ENCODE measurements around the gene FGR.

FGR gene

GRCh38 chr1:27615346-27616192, 19.4 kb downstream of the FGR start:
- DNase-seq: no peak

DNA sequence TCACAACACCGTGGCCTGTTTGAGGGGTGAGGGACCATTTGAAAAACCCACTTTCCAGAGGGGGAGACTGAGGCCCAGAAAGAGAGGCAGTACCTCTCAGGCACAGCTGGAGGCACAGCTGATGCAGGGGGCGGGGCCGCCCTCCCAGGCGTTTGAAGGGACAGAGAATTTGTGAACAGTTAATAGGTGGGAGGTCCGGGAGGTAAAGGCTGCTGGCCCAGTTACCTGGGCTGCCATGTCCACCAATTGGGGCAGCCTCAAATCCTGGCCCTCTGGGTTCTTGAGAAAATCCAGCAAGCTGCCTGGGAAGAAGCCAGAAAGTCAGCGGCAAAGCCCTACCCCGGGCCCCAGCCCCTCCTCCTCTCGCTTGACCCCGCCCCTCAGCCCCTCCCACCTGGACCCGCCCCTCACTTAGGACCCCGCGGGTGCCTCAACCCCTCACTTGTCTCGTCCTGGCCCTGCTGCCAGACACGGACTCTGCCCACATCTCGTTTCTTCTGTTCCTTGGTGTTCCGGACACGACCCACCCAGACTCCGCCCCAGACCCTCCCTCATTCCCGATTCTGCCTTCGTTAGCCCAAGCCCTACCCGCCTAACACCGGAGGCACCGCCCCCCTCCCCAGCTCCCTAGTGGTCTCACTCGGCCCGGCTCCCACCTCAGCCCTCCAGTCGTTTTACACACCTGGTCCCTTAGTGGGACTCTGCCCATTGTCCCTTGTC, 20.2 kb downstream of the FGR start:
- DNase-seq: no peak

DNA sequence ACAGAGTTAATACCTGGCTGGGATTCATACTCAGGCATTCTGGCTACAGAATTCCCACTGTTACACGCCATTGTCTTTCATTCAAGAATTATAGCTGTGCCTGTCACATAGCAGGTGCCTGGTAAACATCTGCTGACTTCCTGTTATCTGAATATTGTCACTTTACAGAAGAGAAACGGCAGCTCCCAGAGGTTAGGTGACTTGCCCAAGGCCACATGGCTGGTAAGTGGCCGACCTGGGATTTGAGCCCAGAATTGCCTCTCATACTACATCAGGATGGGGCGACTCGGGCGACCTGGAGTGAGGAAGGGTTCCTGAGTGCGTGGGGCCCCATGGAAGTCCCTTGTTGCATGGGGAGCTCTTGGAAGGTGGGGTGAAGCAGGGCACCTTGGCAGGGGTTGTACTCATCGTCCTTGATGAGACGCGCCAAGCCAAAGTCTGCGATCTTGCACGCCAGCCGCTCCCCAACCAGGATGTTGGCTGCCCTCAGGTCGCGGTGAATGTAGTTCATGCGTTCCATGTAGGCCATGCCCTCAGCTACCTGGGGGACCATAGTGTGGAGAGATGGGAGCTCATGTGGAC, 20.9 kb downstream of the FGR start:
- no peak for DNase-seq

- DNase-seq: no peak
Observed at GRCh38 chr1:27612718-27613117, 22.3 kb downstream of the FGR start.

- DNase-seq: no peak
Observed at GRCh38 chr1:27611450-27611849, 23.5 kb downstream of the FGR start.

- no peak for DNase-seq
Observed at GRCh38 chr1:27609618-27610240, 25.3 kb downstream of the FGR start.

DNA sequence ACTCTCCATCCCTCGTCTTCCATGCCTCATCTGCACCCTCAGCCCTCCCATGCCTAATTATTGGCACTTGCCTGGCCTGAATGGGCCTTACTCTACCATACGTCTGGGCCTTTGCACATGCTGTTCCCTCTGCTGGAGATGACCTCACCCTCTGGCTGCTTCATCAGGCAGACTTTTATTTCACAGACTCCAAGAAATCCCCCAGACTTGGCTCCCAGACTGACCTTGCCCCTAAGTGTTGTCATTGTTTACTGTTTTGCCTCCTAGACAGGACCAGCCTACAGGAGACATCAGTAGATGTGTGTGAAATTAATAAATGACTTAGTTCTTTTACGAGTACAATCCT, 25.8 kb downstream of the FGR start:
- DNase-seq: no peak

GRCh38 chr1:27607239-27607804, 27.7 kb downstream of the FGR start:
- peak; percentile 52 for DNase-seq

DNA sequence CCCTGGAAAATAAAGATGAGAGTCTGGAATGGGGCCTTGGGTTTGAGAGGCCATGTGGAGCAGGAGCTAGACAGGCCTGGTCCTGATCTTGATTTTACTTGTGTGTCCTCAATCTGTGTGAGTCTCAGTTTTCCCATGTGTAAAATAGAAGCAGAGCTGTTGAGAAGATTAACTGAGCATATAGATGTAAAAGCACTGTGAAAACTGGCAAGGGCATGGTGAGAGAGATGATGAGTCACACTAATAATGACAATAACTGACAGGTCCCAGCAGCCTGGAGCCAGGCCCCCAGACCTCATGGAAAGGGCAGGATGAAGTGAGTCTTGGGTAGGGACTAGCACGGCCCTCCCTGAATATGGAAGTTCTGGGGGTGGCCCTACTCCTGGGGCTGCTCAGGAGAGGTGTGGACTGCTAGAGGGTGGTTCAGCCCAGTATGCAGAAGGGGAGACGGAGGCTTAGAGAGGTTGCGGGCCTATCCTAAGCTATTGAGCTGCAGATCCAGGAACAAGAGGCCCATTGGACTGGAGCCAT, 28.2 kb downstream of the FGR start:
- peak; percentile 46 for DNase-seq

DNA sequence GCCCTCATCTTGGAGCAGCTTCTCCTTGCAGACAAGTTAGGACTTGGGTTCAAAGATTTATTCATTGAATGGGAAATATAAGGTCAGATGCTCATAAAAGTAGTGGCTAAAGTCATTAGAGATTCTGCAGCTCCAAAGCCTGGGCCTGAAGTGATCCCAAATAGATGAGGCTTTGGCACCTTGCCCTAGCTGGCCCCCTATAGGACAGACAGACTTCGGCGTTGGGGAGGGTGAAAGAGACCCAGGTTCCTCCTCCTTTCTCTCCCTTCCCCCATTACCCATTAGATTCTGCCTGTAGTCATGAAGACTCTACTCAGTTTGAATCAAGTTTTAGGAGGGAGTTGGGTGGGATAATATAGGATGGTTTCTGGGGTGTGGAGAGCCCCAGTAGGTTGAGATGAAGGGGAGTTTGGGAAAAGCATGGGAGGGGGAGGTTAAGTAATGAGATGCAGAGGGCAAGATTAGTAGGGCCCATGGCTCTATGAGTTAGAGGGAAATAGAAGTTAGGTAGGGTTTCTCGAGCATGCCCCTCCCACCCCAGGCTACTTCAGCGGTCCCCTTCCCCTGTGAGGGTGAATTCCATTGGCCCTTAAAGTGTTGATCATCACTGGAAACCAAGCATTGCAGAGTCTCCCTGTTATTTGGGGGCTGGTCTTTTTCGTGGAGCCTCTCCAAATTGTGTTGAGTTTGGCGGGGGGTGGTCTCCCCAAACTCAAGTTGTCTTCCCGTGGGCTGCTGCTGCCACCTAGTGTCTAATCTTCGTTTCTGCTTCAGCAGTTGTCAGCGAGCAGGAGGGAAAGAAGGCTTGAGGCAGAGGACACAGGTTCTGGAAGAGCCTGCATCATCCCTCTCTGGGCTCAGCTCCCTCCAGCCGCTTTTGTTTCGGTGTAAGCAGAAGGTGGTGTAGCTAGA, 28.9 kb downstream of the FGR start:
- peak; percentile 67 for DNase-seq

DNA sequence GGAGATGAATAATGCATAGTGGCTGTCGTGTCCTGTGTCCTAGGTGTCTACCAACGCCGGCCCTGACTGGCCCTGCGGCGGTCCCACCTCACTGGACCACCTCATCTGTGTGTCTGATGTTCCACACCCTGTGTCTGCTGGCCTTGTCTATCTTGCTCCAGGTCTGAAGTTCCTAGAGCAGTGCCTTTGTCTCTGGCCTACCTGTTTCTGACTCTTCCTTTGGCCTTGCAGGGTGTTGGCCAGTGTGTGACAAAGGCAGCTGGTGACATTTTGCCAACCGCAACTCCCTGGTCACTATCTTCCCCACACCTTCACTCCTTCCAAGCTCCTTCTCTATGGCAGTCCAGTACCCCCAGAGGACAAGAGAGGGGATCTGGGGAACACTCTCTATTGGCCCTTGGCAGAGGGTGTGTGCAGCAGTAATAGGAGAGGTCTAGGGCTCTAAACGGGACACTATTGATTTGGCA, 29.7 kb downstream of the FGR start:
- no peak for DNase-seq

DNA sequence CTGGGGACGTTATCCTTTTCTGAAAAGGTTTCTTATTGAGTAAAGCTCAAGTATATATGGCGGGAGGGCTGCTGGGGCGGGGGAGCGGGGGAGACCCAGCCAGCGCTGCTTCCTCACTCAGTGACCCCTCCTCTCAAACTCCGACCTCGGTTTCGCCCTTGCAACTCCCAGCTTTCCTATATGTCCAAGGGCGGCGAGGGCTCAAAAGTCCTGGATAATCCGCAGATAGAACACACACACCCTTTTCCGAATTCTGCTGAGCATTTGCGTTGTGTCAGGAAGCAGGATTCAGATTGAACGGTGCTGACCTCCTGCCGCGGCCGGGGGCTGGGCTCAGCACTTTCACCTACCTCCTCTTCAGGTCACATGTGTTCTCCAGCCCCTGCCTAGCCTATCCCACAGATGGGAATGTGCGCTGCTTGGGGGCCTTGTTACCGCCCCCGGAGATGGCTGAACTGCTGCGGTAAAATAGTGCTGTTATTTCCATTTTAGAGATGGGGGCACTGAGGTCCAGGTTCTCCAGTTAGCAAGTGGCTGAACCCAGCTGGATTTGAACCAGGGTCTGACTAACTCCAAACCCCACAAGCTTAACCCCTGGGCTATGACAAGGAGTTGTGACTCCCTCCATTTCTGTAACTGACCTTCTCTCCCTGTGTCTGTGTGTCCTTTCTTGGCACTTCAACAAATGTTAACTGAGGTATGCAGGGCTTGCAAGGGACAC, 30.2 kb downstream of the FGR start:
- DNase-seq: no peak

DNA sequence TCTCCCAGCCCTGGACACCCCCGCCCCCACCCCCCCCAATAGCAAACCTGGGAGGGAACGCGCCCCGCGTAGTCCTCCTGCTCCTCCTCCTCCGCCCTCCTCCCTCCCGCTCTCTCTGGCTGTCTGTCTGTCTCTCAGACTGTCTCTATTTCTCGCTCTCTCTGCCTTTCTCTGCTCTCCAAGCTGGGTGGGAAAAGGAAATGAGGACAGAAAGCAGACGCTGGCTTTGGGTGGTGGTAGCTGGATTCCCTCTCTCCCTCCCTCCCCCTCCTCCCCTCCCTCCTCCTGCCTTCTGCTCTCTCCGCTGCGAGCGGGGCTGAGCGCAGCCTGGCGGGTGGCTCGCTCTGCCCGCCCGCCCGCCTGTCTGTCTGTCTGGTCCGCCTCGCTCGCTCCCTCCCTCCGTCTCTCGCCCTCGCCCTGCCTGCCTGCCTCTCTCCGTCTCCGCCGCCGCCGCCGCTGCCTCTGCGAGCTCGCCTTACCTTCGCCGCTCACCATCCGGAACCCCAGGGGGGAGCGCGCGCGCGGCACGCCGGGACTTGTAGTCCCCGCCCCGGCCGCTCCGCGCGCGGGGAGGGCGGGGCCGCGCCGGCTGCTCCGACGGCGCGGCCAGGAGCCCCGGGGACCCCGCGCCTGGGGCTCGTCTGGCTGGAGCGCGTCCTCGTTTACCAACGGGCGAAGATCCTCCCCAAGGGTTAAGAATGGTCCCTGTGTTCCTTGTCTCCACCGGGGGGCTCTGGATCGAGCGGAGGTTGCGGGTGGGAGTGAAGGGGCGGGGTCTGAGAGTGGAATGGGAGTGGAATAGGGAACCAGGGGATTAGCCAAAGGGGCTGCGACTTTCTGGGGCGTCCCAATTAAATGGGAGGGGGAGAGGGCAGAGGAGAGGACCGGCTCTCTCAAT, 31.1 kb downstream of the FGR start, which contains the start of gene AHDC1:
TSS of gene AHDC1 (minus strand) at position 464 of the 898 bp plus-strand sequence. CDS start 52,029 bp downstream, outside the sequence.
- DNase-seq: peak; percentile 90

DNA sequence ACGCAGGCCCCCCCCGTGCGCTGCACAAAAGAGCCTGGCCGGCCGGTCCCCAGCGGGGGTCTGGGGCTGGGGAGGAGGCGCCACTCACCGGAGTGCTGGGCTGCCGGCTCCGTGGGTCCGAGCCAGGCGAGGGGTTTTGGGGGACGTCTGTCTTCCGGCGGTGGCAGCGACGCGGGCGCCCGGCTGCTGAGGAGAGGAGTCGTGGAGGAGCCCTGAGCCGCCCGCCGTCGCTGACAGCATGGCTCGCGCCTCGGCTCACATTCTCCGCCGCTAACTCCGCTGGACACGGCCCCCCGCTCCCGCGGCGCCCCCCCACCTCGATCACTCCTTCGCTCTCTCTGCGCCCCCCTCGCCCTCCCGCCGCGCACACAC, 31.7 kb downstream of the FGR start:
- no peak for DNase-seq

- peak; percentile 40 for DNase-seq
Observed at GRCh38 chr1:27602462-27603308, 32.3 kb downstream of the FGR start.

DNA sequence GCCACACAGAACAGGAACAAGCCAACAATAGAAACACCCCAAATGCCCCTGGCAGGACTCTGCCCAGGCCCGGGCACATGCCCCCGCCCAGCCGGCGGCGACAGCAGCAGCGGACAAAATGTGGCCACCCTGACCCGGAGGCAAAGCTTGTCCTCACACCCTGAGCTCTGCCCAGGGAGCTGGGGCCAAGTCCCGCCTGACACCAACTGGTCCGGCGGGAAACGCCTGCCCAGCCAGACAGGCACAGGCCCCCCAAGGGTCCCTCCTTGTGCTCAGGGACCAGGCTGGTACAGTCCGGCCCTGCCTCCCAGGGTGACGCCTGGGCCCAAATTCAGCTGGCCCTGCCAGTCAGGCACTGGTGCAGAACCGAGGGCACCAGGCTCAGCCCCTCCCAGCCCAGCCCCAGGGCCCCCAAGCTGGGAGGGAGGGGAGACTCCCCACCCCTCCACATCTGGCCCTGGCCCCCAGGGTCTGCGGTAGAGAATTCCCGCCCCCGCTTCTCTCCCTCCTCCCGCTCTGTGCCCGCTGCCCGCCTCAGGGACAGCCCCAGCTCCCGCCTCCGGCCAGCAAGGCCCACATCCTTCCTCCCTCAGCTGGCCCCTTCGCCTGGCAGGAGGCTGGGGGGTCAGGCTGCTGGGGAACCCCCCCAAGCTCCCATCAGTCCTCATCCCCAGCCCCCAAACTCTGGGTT, 33.1 kb downstream of the FGR start:
- DNase-seq: no peak

- DNase-seq: no peak
Observed at GRCh38 chr1:27601321-27601770, 33.6 kb downstream of the FGR start.
